ENCODE measurements around the gene STYXL2. TPM values are rescaled to one million over a fixed set of nuclear protein-coding genes. Genes with fewer than 3 reads are reported as not detected.

The STYXL2 gene
- total RNA-seq, 2 donors from 2014 or later: 0.10 TPM; not detected in 1

GRCh38 chr1:167138703-167139102, 44.8 kb downstream of the STYXL2 start:
- no peak overlapping the region for H3K9ac ChIP-seq (ENCODE audit: low read depth in 2 of 2, low read length in 2 of 2)
- intact Hi-C loops (cut with DNase I): no loop called here
- no peak overlapping the region for H3K27ac ChIP-seq
- no peak for DNase-seq
- no peak for TF ChIP-seq CTCF (IDR thresholded peaks at IDR 0.05)
- H3K4me1 ChIP-seq: no peaks in the 10 kb centered on the region
- H3K27me3 ChIP-seq: no peaks in the 10 kb centered on the region
- H3K36me3 ChIP-seq: no peaks in the 10 kb centered on the region
- H3K9me3 ChIP-seq: no peaks in the 10 kb centered on the region
- no peak overlapping the region for H3K4me3 ChIP-seq

GRCh38 chr1:167141963-167142362, 48.1 kb downstream of the STYXL2 start:
- H3K36me3 ChIP-seq: no peaks in the 10 kb centered on the region
- no peaks in the 10 kb centered on the region for H3K9me3 ChIP-seq
- H3K27ac ChIP-seq: no peak overlapping the region
- H3K27me3 ChIP-seq: no peaks in the 10 kb centered on the region
- intact Hi-C loops (cut with DNase I): no loop called here
- H3K4me3 ChIP-seq: no peak overlapping the region
- DNase-seq: no peak
- H3K4me1 ChIP-seq: no peaks in the 10 kb centered on the region
- no peak for TF ChIP-seq CTCF (IDR thresholded peaks at IDR 0.05)
- H3K9ac ChIP-seq (ENCODE audit: low read depth in 2 of 2, low read length in 2 of 2): no peak overlapping the region

Other genes with a start within 250 kb of the STYXL2 start
- gene TADA1, start 217.8 kb upstream of the STYXL2 start, total RNA-seq: 10 to 100 TPM; 10.1 to 12.1 TPM
- gene ILDR2, start 118.5 kb upstream of the STYXL2 start, total RNA-seq: 1 to 10 TPM in 1 of 2 donors, under 1 TPM in 1; 0.62 to 2.7 TPM
- not detected for gene MAEL, start 104.8 kb upstream of the STYXL2 start, total RNA-seq
- gene GPA33, start 3.7 kb upstream of the STYXL2 start, total RNA-seq: 100 to 1,000 TPM; 438 to 531 TPM
- gene POU2F1, start 126.8 kb downstream of the STYXL2 start, total RNA-seq: 10 to 100 TPM; 16.4 to 24.4 TPM